ENCODE results near the gene LAMTOR2. TPM values are rescaled to one million over a fixed set of nuclear protein-coding genes. Genes with fewer than 3 reads are reported as not detected.

LAMTOR2 gene
- total and polyA plus RNA-seq, 9 of the 15 experiments (the other 6 are each of a cell fraction or from before 2014, with no cell fraction given) = 39.0 to 161 (median 74.6) TPM

GRCh38 chr1:156025876-156026275 is 28.7 kb upstream of the LAMTOR2 start (continued):
- TF ChIP-seq HEY1 (CRISPR knock-in tag; IDR thresholded peaks at IDR 0.05; ENCODE audit: borderline replicate concordance) = no peak
- TF ChIP-seq ZNF318 (IDR thresholded peaks at IDR 0.05; ENCODE audit: borderline replicate concordance in 1 of 2, low read depth in 1 of 2) = no peak
- no peak for TF ChIP-seq E2F3 (CRISPR knock-in tag; IDR thresholded peaks at IDR 0.05)
- no peak for TF ChIP-seq ZNF449 (CRISPR knock-in tag; IDR thresholded peaks at IDR 0.05)
- no peak for TF ChIP-seq NFIX (CRISPR knock-in tag; IDR thresholded peaks at IDR 0.05; ENCODE audit: low read depth)
- no peak for TF ChIP-seq SMAD3 (CRISPR knock-in tag; conservative IDR thresholded peaks at IDR 0.05)
- no peak for TF ChIP-seq XRCC3 (IDR thresholded peaks at IDR 0.05)
- no peak for TF ChIP-seq TAF15 (IDR thresholded peaks at IDR 0.05; ENCODE audit: low read depth, low read length)
- peak; percentile 33; the same call in 1 of the 2 replicates for TF ChIP-seq MAX (CRISPR knock-in tag; IDR thresholded peaks at IDR 0.05)
- peak in 1 of 2 experiments; percentile 6; a peak in 1 of 4 replicates for TF ChIP-seq SRF (CRISPR knock-in tag; IDR thresholded peaks at IDR 0.05)
- 0 out of 2 replicates have a peak, but pooled peaks have one; percentile 11 for TF ChIP-seq HDAC2 (IDR thresholded peaks at IDR 0.05)
- TF ChIP-seq IRF1 (CRISPR knock-in tag; IDR thresholded peaks at IDR 0.05; ENCODE audit: borderline replicate concordance) = no peak
- no peak for TF ChIP-seq MXD1 (CRISPR knock-in tag; IDR thresholded peaks at IDR 0.05; ENCODE audit: borderline replicate concordance, poor library complexity, severe bottlenecking)
- no peak for TF ChIP-seq ARID3A (IDR thresholded peaks at IDR 0.05; ENCODE audit: borderline replicate concordance, low read depth, low read length)
